ENCODE data around the gene NOD1.

GRCh38 chr7:30460246-30460633 lies 18.3 kb downstream of the NOD1 start:
- no peak for TF ChIP-seq CTCF (IDR thresholded peaks at IDR 0.05)
- no peak for TF ChIP-seq POLR2A (IDR thresholded peaks at IDR 0.05)

Data from sigmoid colon (tissue), 3 donors.